ENCODE measurements around the gene BCR.

The BCR gene

DNA sequence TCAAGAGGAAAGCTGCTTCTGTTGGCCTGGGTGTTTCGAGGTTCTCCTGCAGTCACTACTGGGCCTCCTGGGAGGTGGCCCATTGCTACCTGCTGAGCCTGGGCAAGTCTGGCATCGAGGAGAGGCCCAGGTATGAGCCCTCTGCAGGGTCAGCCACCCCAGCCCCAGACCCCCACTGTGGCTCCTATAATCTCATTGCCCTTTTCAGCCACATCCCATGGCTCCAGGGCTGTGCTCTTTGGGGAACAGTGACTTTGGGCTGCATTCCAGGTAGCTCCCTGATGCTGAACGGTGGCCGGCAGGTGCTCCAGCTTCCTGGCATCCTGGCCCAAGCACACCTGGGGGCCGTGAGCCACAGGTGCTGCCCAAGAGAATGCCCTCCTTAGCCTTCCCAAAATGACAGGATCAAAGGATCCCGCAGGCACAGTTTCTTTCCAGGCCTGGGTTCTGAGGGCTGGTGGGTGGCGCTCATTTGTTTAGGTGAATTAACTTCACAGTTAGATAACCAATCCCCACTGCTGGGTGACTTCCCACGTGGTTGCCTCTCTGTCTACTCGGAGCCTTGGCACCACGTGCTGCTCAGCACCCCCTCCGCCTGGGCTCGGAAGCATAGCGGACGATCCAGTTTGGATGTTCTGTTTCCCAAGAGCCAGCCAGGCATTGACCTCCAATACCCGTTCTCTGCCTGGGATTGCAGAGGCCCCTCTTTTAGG, 97.4 kb downstream of the BCR start:
- DNase-seq, result no peak

DNA sequence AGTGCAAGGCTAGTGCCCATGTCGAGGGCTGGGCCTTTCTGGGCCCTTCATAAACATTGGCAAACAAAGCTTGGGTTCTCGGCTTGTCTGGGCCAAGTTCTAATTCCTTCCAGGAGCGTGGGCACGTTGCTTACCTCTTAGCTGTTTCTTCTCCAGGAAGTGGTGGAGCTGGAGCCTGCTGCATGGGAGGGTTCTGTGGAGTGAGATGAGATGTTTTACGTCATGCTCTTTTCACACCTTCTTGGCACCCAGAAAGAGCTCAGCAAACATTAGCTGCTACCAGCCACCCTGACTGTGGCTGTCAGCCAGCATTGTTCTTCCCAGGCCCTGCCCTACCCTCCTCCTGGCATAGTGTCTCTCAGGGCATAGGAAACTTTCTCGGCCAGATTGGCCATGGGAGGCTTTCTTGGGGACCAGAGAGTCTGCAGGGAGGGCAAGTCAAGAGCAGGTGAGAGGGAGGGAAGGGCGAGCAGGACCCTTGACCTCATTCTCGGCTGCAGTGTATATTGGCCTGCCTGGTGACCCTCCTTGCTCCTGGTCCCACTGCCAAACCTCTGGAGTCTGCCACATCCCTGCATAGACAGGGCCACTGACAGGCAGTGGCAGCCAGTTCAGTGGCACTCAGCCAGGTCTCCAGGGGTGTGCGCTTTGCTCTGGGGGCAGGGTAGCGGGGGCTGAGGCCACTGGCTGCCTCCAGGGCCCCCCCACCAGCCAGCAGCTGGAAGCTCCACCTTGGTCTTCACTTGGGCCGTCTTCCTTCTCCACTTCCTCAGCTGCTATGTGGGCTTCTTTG, 98.8 kb downstream of the BCR start:
- no peak for DNase-seq

DNA sequence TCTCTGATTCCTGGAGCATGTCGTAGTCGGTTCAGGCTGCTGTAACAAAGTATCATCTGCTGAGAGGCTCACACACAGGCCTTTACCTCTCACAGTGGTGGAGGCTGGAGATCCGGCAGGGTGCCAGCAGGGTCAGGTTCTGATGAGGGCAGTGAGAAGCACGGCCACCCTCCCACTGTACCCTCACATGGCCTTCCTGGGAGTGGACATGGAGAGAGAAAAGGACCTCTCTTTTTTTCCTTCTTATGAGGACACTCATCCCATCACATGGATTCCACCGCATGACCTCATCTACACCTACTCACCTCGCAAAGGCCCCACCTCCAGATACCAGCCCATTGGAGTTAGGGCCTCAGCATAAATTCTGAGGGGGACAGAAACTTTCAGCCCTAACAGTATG, 99.5 kb downstream of the BCR start:
- DNase-seq, result no peak

DNA sequence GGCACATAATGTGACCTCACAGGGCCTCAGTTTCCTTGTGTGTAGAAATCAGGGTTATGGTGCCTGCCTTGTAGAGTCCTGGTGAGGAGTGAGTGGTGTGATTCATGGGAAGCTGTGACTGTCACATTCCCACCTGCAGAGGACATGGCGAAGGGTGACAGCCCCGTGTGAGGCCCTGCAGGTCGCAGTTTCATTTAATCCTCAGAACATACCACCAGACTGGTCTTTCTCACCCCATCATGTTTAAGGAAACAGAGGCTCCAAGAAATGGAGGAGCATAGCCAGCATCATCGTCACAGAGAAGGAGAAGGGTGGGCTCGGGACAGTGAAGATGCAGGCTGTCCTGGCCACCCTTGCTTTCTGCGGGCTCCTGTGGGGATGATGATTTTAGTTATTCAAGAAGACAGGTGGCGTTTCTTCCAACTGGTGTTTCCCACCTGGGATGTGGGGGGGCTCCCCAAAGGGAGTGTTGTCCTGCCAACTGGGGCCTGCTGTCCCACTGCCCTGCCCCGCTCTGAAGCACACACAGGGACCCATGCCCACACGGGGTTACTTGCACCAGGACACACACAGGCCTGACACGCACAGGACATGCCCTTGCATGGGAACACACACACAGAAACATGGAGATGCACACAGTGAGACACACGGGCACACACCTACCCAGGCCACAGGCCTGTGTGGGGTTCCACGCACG, 100.2 kb downstream of the BCR start:
- no peak for DNase-seq

DNA sequence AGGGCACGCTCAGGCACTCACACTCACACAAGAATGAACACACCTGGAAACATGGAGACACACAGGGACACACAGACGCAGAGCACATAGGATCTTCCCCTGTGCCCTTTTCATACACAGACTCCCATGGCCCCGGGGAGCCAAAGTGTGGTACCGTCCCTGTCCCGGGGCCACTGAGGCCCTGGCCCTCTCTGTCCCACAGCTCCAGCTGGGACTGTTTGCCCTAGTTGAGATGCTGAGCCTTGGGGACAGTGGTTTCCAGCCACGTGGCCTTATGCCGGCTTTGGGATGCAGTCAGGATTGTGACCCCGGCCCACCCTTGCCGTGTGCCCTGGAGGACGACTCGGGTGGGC, 100.7 kb downstream of the BCR start:
- DNase-seq, result no peak

DNA sequence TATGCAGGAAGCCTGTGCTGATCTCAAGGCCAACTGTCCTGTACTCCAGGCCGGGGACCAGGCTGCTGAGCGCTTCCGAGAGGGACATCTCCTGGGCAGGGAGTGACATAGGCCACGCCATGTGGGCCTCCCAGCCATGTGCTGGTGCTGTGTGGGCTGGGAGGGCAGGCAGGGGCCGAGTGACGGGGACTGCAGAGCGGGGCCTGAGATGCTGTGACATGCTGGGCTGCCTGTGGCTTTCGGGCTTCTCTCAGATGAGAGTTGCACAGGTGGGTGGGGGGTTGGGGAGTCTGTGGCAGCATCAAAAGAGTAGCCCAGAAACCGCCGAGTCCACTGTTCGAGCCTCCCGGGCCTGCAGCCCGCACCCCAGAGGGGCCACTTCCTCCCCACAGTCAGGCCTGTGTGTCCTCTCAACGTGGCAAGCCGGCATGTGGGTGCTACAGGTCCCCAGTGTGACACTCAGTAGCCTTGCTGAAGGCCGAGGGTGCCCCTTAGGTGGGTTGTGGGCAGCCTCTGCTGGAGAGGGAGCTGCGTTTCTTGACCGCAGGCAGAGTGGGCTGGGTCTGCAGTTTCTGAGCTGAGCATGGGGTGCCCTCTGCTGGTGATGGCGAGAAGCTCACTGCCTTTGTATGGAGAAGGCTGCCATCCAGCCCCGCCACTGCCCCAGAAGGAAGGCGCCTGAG, 101.2 kb downstream of the BCR start:
- peak; percentile 75 for DNase-seq

DNA sequence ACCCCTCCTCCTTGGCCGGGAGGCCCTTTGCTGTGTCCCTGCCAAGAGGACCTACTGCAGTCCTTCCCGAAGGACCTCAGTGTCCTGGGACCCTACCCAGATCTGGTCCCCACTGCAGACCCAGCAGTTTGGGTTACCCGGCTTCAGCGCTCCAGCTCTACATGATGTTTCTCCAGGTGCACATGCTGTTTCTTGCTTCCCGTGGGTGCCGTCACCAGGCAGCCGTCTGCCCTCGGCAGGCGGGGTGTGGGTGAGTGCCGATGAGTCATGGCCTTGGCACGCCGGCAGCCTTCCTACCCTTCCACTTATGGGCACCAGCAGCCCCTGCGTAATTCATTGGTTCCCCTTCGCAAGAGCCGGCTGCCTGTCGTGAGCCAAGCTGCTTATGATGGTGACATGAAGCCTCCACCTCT, 101.8 kb downstream of the BCR start:
- DNase-seq, result no peak

DNA sequence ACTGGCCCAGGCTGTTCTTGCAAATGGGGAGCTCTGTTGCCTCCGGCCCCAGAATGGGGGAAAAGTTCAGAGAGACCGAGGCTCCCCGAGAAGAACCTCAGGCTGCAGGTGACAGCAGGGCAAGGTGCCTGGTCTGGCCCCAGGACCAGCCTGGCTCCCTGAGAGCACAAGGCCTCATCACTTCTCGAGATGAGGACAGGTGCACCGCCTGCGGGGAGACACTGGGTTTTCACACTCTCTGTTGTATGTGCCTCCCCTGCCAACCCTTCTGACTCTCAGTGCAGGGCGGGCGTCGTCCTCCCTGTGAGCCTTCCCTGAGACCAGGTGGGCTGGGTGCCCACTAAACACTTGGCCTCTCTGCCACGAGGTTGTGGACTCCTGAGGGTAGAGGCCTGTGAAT, 102.2 kb downstream of the BCR start:
- no peak for DNase-seq

DNA sequence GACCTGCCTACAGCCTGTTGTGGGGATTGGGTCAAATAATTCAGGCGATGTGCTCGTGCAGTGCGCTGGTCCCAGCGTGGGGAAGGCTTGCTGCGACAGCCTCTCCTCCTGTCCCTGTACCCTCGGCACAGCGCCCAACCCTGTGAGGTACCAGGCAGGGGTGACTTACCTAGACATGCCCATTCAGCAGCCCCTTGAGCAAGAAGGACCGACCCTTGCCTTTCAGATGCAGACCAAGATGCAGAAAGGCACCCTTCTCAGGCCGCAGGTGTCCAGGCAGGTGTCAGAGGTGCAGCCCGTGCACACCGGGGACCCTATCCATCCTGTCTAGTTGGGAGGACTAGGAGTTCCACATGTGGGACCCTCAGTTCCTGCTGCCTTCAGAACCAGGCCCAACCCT, 102.7 kb downstream of the BCR start:
- DNase-seq, result no peak

DNA sequence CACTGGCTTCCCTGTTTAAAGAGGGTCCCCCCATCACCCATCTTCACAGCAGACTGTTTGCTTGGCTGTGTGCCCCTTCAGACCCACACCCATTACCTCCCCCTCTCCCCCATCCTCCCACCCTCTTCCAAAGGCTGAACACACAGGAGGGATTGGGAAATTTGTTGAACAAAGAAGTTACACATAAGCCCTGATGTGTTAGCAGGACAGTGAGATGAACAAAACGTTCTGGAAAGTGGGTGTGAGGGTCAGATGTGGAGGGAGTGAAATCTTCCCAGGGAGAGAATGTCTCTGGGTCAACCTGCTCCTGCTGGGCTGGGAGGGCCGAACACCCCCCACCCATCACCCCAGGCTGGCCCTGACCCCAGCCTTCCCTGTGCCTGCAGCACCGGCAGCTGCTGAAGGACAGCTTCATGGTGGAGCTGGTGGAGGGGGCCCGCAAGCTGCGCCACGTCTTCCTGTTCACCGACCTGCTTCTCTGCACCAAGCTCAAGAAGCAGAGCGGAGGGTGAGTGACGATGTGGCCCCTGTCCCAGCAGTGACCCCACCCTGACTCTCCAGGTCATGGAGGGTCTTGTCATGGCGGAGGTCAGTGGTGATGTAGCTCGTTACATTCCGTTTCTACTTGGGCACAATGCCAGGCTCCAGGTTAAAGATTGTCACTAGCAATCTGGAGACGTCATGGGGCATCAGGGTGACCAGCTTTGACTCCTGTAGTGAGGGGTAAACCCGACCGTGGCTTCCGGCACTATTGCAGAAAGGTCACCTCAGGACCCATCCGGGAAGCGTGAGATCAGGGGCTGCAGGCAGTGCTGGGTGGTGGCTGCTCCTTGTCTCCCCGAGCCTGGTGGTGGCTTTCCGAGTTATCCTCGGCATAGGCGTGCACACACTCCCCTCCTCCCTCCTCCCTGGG, 103.5 kb downstream of the BCR start:
- no peak for DNase-seq

DNA sequence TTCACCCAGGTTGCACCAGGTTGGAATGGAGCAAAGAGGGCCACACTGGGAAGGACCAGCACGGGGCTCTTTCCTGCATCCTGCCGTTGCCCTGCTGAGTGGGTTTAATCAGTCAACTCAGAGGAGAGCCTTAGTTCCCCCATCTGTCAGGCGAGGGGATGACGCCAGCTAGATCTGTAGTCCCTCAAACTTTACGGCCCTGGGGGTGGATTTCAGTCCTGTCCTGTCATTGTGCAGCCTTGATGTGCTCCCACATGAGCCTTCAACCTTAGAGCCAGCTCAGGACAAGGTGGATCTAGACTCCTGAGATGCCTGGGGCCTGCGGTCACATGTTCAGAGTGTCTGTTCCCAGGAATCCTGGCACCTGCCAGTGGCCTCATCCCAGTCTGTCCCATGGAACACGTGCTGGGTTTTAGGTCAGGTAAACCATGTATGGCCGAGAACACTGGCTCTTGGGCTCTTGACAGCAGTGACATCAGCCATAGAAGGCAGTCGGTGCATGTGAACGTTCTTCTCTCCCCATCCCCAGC, 104.3 kb downstream of the BCR start:
- no peak for DNase-seq

DNA sequence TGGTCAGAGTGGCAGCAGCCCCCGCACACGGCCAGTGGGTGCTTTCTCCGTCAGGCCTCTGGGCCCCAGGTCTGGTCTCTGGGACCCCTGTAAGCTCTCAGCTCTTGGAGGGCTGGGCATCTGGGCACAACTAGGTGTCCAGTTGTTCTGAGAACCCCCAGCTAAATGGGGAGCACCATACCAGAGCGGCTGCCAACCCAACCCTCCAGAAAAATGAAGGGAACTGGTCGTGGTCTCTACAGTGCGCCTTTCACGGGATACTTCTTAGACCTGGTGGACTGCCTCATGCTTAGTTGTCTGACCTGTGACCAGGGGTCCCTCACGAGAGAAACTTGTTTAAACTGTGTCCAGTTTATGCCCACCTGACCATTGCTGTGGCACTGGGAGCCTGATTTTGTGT, 104.9 kb downstream of the BCR start:
- no peak for DNase-seq

DNA sequence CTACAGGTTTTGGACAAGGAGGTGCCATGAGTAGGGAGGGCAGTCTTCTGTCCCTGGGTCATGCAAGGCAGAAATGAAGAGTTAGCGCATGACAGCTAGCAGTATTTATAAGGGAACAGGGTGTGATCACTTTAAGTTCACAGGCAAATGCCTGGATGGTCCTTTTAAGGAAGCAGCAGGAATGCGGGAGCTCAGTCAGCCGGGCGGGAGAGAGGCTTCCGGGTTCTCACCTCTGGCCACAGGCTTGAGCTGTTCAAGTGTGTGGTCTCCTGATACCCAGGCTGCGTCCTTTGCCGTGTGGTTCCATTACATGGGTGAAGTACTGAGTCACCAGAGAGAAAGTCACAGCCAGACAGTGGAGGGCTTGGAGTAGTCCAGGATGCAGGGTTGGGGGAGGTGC, 105.4 kb downstream of the BCR start:
- no peak for DNase-seq

DNA sequence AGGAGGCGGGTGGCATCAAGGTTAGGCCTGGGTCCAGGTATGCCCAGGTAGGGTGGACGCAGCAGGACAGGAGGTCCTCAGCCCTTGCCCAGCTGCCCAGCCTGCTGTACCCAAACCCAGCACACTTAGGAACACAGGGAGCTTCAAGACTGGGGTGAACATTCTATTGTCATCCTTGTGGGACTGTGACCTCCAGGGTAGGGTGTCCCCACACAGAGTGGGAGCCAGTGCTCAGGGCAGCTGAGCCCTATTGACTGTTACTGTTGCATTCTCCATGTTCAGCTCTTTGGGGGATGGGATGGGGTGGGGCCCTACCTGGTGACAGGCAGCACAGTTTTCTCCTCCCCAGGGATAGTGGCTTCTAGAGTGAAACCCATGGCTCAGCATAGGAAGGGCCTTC, 106.0 kb downstream of the BCR start:
- DNase-seq, result no peak

DNA sequence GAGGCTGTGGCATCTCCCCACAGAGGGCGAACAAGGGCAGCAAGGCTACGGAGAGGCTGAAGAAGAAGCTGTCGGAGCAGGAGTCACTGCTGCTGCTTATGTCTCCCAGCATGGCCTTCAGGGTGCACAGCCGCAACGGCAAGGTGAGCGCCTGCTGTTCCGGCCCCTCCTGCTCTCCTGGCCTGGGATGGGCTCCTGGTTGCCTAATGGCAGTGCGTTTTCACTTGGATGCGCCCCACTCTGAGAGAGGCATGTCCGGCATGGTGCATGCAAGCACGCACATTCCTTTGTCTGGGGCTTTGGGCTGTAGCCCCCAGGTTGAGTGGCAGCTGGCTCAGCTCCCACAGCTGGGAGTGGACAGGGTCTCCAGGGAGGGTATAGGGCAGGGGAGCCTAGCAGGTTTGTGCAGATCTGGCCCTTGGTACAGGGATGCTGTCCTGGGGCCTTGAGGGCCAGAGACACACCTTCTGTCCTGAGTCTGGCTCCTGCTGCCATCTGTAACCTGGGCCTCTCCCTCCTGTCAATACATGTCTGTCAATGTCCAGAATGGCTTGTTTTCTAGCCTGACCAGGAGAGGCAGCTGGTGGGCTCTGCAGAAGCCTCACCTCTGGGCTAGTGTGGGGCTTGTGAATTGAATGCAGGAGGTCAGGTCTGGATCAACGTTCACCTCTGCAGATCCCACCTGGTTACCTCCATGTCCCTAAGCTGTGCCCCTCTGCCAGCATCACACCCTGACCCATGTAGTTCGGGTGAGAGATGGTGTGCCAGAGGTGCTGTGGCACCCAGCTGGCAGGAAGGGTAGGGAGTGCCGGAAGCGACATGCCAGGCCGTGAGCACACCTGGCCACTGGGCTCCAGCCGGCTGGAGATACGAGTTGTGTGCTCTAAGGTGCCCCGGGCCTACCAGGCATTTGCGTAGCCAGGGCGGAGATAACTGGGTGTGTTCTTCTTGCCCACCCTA, 107.1 kb downstream of the BCR start:
- DNase-seq, result no peak

DNA sequence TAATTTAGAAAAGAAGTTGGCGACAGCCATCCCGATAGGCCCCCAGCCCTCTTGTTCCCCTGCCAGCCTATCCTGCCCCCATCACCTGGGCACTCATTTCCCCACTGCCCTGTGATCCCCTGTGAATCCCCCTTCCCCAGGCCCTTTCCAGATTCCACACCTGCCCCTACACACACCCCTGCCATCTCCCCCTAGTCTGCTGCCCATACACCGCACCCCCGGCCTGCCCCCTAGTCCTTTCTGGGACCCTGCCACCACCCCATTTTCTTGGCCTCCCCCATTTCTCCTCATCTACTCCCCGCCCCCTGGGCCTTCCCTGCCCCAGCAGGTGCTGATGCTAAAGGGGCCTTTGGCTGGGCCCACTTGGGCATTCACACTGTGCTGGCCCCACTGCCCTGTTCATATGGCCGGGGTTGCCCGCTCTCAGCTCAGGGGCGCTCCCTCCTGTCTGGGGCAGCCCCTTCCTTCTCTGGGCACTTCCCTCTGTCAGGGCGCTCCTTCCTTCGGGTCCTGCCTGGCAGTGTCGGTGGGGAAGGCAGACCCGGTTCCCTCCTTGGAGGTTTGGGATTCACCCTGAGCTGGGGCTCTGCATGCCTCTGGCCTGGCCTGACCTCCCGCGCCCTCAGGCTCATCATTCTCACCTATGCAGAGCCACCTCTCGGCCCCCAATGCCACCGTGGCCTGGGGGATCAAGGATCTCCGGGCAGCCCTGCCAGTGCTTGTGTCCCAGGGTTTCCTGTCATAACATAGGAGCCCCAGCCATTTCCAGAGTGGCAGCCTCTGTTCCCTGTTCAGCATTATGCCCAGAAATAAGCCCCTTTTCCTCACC, 108.2 kb downstream of the BCR start:
- DNase-seq, result no peak

DNA sequence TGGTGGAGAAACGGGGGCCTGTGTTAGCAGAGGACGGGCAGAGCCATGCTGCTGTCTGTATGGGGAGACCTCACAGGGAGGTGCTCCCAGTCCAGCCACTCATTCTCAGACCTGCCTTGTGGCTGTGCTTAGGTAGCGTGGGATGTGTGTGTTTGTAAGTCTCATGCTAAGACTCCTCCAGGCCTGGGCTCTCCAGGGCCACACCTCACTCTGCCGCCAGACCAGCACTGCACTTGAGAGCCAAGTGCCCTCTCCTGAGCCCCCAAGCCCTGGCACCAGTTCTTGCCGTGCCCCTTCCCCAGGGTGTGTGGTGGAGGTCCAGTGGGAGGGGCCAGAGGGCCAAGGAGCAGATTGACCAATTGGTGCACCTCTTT, 108.8 kb downstream of the BCR start:
- DNase-seq, result no peak

DNA sequence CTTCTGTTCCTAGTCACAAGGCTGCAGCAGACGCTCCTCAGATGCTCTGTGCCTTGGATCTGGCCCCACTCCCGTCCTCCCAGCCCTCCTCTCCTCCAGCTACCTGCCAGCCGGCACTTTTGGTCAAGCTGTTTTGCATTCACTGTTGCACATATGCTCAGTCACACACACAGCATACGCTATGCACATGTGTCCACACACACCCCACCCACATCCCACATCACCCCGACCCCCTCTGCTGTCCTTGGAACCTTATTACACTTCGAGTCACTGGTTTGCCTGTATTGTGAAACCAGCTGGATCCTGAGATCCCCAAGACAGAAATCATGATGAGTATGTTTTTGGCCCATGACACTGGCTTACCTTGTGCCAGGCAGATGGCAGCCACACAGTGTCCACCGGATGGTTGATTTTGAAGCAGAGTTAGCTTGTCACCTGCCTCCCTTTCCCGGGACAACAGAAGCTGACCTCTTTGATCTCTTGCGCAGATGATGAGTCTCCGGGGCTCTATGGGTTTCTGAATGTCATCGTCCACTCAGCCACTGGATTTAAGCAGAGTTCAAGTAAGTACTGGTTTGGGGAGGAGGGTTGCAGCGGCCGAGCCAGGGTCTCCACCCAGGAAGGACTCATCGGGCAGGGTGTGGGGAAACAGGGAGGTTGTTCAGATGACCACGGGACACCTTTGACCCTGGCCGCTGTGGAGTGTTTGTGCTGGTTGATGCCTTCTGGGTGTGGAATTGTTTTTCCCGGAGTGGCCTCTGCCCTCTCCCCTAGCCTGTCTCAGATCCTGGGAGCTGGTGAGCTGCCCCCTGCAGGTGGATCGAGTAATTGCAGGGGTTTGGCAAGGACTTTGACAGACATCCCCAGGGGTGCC, 109.8 kb downstream of the BCR start:
- DNase-seq, result peak; percentile 48

All from effector CD4-positive, alpha-beta T cell (primary cell).